Measurements from ENCODE around the gene CRYL1.
"Not testable (repeated sequence)": the region's sequence is repeated elsewhere in the genome, so short reads cannot be mapped to it uniquely, and the experiment has no call there.

CRYL1 gene

DNA sequence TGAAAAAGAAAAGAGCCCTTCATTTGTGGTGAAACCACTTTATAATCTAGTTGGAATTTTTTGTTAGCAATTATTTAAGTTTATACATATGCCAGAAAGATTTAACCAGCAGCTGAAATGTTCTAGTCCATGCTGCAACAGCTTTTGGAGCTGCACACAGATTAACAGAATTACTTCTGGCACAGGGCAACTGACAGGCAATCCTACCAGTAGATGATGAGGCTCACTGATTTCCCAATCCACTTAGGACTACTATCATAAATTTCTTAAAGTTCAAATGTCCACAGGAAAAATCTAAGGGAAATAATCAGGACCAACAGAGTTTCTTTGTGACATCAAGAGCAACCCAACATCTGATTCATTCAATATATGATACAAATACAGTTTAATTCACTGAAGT, 78.8 kb downstream of the CRYL1 start:
- DNase-seq: no peak

GRCh38 chr13:20446405-20446804, 79.3 kb downstream of the CRYL1 start:
- no peak for DNase-seq

DNA sequence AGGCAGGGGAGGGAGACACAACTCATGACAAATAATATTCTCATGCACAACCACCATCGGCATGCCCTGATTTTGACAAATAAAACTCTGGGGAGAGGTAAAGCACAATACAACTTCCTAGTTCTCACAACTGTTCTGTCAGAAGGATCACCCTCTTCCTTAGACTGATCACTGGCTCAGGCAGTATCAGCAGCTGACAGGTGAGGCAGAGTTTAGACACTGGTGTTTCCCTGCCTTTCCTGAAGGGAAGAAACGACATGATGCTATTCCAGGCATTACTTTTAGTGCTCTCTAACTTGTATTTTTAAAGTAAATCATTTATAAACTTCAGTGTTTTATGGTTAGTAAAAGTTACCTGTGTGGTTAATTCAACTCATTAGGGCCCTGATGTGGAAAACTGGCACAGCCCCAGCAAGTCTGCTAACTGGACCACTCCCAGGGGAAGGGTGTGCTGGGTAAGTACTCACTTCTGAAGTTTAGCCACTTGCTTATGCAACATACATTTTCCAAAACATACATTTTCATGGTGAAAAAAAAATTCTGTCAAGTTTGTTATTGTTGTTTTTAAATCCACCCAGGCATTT, 82.8 kb downstream of the CRYL1 start:
- no peak for DNase-seq

DNA sequence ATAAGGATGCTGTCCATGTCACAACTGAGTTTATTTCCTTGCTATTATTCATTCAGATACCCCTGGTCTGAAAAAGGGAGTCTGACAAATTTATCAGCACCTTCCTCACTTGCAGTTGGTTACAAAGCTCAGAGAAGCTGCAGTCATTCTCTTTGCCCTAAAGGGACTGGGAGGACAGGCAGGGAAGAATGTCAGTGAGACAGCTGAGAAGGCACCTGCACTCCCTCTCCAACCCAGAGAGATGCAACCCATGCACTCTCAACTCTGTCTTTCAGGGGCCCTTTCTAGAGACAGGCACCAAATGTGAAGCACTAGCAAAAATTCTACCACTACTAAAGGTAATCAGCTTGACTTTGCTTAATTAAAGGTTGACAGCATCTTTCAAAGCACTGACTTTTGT, 83.3 kb downstream of the CRYL1 start:
- no peak for DNase-seq

- DNase-seq: peak in 1 of 2 experiments; percentile 4
These were observed 83.8 kb downstream of the CRYL1 start for GRCh38 chr13:20441879-20442278.

DNA sequence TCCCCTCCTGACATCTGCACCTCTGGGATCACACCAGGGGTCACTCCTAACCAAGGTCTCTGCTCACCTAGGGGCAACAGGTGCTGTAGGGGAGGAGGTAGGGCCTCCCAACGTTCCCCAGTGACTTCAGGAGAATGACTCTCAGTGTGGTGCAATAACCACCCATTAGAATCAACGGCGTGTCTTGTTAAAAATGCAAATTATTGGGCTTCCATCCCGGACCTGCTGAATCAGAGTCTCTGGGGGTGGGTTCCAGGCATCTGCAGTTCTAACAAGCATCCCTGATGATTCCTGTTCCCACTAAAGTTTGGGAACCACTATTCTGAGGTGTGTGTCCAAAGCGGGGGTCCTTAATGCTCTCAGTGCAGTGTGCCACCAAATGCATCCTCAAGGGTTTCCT, 84.6 kb downstream of the CRYL1 start:
- no peak for DNase-seq

DNA sequence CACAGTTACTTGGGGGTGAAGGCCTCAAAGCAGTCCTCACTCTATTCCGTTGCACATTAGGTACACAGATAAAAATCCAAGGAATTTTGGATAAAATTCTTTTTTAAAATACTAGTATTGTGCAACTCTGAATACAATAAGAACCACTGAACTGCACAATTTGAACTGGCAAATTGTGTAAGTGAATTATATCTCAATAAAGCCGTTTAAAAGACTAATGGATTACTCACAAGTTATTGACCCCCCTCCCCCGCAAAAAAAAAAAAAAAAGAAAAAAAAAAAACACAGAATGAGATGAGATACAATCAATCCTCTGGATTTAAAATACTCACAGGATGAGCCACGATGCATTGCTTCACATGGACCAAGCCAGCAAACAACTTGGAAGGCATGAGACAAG, 86.4 kb downstream of the CRYL1 start:
- DNase-seq: no peak

GRCh38 chr13:20438801-20439200, 86.9 kb downstream of the CRYL1 start:
- DNase-seq: no peak

DNA sequence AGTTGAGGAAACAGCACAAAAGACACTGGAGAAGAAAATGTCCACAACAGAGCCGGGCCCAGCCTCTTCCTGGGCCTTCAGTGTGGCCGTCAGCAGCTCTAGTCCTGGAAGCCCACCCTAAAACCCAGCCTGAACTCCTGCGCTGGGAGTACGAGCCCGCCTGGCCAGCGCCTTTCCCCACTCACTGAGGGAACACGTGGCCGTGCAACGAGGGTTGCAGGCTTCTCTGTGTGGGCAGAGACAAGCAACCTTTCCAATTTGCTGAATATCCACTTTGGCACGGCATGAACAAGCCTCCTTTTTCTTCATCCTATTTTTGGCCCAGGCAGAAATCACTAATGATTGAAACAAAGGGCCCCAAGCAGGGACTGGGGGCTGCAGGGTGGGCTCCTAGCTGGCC, 89.2 kb downstream of the CRYL1 start:
- no peak for DNase-seq

DNA sequence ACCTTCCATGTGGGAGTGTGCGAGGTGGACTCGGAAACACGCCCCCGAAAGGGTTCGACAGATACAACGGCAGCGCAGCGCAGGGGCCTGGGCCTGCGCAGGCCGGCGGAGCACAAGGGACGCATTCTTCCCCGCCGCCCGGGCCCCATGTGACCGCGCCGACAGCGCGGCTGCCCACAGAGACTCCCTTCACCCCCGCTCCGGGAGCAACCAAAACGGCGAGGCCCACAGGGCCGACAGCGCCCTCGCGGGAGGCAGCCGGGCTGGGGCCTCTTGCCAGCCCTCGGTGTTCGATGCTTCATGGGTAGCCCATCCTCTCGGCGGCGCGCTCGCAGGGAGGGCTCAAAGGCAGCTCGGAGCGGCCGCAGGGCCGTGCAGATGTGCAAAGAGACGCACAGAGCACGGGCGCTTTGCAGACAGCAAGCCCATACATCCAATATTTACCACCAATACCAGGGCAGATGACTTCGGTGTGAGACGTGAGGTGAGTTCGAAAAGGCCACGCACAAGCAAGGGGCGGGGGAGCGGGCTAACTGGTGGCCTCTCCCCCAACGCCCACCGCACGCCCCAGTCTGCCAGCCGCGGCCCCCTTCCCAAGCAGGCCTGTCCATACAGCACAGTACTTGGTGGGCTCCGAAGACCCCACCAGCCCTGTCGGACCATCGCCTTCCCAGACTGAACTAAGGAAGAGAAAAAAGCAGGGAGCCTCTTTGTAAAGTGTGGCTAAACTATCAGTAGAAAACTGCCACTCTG, 89.9 kb downstream of the CRYL1 start:
- no peak for DNase-seq

- DNase-seq: not testable (repeated sequence)
These were observed 91.4 kb downstream of the CRYL1 start for GRCh38 chr13:20434210-20434609.

DNA sequence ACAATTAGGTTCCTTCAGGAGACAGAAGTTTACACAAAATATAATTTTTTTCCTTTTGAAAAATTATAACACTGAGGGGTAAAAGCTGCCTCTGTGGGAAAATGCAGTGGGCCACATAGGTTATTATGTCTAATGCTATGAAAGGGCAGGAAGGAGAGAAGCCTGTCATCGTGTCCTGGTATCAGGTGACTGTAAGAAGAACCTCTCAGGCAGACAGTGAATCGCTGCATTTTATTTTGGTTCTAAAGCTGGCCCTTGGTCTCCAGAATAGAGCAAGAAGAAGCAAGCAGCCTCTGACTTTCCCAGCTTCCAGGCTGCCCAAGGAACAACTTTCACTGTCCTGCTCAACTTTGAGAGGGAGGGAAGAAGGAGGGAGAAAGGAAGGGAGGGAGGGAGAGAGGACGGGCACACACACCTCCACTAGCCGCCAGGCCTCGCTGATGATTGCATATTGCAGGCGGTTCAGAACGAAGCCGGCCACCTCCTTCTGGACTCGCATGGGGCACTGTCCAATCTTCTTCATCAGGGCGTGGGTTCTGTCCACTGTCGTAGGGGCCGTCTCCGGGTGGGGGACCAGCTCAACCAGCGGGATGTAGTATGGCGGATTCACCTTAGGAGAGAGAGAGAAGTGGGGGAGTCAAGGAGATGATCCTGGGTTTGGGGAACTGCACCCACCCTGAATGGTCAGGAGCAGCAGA, 93.8 kb downstream of the CRYL1 start:
- DNase-seq: no peak

DNA sequence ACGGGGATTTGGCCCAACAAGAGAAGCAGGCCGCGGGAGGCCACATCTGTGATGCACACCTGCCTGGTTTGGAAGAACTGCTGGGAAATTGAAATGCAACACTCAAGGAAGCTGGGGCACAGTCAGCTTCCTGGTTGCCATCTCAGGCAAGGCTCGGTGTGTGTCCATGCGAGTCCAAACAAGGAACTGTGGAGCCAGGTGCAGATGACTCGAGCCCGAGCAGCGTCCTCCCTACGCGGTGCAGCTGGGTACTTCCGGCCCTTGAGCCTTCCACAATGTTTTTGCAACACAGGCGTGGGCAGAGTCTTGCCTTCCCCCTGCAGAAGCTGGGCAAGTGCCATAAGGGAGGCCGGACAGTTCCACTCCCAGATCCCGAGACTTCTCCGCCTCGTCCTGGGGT, 94.6 kb downstream of the CRYL1 start:
- no peak for DNase-seq

DNA sequence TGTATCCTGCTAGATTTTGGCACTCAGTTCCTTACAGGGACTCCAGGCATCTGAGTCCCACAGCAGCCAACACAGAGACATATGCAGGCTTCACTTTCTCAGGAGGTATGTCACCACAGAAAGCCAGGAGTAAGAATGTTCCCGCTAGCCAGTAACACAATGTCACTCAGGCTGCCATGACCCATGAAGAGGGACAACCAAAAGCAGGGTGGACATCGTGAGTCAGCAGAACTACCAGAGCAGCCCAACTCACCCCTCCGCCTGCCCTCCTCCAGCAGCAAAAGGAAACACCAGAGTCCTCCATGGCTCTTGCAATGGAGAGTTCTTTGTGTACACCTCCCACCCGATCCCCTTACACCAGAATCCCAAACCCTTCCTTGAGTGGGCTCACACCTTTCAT, 95.4 kb downstream of the CRYL1 start:
- DNase-seq: no peak

DNA sequence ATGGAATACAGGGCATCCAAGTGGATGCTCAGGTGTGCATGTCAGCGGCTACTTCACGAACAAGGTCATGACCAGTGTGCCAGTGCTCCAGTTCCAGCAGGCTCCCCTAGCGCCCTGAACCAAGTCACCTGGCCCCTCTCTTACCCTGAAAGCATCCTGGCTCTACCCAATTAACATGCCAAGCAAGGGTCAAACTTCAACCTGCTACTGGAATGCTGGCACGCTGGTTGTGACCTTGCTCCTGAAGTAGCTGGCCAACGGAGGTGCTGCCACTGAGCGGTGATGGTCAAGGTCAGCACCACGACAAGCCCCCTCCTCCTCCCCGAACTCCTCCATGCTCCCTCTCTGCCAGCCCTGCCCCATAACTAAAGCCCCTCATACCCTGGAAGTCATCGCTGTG, 96.0 kb downstream of the CRYL1 start:
- no peak for DNase-seq

- no peak for DNase-seq
These were observed 96.7 kb downstream of the CRYL1 start for GRCh38 chr13:20428666-20429644.

- no peak for DNase-seq
These were observed 98.8 kb downstream of the CRYL1 start for GRCh38 chr13:20426766-20427448.

DNA sequence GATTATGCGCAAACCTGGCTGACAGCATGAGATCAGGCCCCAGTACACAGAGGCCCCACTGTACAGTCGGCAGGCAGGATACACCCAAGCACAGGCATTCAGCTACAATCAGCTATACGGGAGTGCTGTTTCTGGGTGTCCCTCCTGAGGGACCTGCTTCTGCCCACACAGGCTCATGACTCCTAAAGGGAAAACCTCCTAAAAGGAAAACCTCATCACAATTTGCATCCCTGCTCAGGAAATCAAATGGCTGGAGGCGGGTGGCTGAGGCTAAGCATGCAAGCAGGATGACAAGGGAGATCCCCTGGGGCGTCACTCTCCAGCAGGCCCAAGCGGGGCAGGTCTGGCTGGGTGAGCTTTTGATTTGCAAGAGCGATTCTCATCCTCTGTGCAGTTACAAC, 99.8 kb downstream of the CRYL1 start:
- no peak for DNase-seq

- no peak for DNase-seq
These were observed 100.7 kb downstream of the CRYL1 start for GRCh38 chr13:20424949-20425348.

- DNase-seq: no peak
These were observed 101.2 kb downstream of the CRYL1 start for GRCh38 chr13:20424559-20424852.

- no peak for DNase-seq
These were observed 103.3 kb downstream of the CRYL1 start for GRCh38 chr13:20422362-20422761.

GRCh38 chr13:20420938-20421337, 104.7 kb downstream of the CRYL1 start:
- DNase-seq: no peak

- no peak for DNase-seq
These were observed 106.7 kb downstream of the CRYL1 start for GRCh38 chr13:20418953-20419352.
